Kidney epithelial cell (primary cell): ENCODE data around the gene CRTAC1. TPM values are rescaled to one million over a fixed set of nuclear protein-coding genes. Genes with fewer than 3 reads are reported as not detected.
"Not testable (repeated sequence)": the region's sequence is repeated elsewhere in the genome, so short reads cannot be mapped to it uniquely, and the experiment has no call there.

ENCODE experiments used
- DNase-seq: peaks from one replicate; pipeline ENCODE4 v3.0.0-alpha.2; 2010; ENCODE audit warnings: low read depth
- H3K27me3 ChIP-seq: 2 replicates; pipeline ENCODE4 v1.6.0; 2011; ENCODE audit warnings: low read length; ENCODE audit not compliant: control insufficient read depth, insufficient read depth
- H3K36me3 ChIP-seq: 2 replicates; pipeline ENCODE4 v1.5.1; 2011; ENCODE audit warnings: low read length; ENCODE audit not compliant: control insufficient read depth, insufficient read depth
- H3K4me3 ChIP-seq: 2 replicates; pipeline ENCODE4 v1.5.1; 2011; ENCODE audit warnings: low read depth, mild to moderate bottlenecking, control low read depth, low read length
- total RNA-seq: library from RNA; depleted of rRNA; stranded (reverse); fragments of >200 nt; gene quantifications from 2 replicates; pipeline ENCODE4 v1.2.3, GENCODE V29; 2015
- TF ChIP-seq, protein P1 (sequence below): IDR thresholded peaks from 2 replicates; pipeline ENCODE4 v1.5.1; 2011; ENCODE audit warnings: mild to moderate bottlenecking, moderate library complexity, low read length, control low read depth, inconsistent platforms; ENCODE audit not compliant: insufficient read depth, poor library complexity, severe bottlenecking

Gene CRTAC1
- total RNA-seq, 1 donor from 2014 or later, result 3.2 TPM

DNA sequence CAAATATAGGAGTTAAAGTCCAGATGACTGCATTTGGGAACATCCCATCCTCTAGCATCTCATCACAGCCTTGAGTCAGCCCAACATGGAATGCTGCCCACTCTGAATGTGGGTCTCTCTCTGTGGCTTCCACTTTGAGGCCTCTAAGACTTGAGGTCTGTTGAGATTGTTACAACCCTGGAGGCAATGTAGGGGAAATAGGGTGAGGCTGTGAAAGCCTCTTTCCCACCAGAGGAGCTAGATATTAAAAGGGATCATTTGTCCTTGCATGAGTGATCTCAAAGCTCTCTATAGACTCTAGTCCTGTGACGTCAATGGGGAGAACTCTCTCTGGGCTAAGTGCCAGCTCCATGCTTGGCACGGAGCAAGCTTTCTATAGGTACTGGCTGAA is 187.1 kb downstream of the CRTAC1 start:
- DNase-seq, result no peak
- no peaks in the 10 kb centered on the region for H3K27me3 ChIP-seq
- TF ChIP-seq, protein P1, sequence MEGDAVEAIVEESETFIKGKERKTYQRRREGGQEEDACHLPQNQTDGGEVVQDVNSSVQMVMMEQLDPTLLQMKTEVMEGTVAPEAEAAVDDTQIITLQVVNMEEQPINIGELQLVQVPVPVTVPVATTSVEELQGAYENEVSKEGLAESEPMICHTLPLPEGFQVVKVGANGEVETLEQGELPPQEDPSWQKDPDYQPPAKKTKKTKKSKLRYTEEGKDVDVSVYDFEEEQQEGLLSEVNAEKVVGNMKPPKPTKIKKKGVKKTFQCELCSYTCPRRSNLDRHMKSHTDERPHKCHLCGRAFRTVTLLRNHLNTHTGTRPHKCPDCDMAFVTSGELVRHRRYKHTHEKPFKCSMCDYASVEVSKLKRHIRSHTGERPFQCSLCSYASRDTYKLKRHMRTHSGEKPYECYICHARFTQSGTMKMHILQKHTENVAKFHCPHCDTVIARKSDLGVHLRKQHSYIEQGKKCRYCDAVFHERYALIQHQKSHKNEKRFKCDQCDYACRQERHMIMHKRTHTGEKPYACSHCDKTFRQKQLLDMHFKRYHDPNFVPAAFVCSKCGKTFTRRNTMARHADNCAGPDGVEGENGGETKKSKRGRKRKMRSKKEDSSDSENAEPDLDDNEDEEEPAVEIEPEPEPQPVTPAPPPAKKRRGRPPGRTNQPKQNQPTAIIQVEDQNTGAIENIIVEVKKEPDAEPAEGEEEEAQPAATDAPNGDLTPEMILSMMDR, result no peak
- H3K4me3 ChIP-seq, result no peak overlapping the region
- H3K36me3 ChIP-seq, result no peaks in the 10 kb centered on the region

DNA sequence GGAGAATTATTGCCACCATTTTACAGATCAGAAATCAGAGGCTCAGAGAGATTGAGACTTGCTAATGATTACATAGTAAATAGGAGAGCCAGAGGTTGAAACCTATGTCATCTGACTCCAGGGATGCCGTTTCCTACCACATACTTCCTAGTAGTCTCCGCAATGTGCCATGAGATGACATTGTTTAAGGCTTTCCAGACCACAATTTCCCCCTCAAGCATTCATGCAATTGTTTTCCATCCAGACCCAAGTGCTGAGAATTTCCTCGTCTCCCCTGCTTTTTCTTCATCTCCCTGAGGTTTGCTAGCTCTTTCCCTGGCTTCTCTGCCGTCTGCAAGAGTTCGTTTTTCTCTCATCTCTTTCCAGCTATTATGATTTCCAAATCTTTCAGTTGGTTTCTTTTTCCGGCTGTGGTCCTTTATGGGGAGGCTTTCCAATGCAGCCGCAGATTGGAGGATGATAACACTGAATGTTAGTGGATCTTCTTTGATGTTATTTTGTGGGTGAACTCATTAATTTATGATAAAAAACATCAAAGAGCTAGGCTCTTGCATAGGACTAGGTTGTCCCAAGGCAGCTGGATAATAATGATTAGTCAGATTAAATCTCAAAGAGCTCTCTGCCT is 187.7 kb downstream of the CRTAC1 start:
- H3K36me3 ChIP-seq, result no peaks in the 10 kb centered on the region
- H3K4me3 ChIP-seq, result no peak overlapping the region
- TF ChIP-seq, protein P1, result no peak
- DNase-seq, result no peak
- no peaks in the 10 kb centered on the region for H3K27me3 ChIP-seq

DNA sequence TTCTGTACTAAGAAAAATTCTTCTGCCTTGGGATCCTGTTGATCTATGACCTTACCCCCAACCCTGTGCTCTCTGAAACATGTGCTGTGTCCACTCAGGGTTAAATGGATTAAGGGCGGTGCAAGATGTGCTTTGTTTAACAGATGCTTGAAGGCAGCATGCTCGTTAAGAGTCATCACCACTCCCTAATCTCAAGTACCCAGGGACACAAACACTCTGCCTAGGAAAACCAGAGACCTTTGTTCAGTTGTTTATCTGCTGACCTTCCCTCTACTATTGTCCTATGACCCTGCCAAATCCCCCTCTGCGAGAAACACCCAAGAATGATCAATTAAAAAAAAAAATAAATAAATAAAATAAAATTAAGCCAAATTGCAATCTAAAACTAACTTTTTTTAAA is 188.3 kb downstream of the CRTAC1 start:
- DNase-seq, H3K4me3 ChIP-seq, H3K36me3 ChIP-seq, H3K27me3 ChIP-seq: not testable (repeated sequence)

DNA sequence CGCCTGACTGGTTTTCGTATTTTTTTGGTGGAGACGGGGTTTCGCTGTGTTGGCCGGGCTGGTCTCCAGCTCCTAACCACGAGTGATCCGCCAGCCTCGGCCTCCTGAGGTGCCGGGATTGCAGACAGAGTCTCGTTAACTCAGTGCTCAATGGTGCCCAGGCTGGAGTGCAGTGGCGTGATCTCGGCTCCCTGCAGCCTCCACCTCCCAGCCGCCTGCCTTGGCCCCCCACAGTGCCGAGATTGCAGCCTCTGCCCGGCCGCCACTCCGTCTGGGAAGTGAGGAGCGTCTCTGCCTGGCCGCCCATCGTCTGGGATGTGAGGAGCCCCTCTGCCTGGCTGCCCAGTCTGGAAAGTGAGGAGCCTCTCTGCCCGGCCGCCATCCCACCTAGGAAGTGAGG is 189.3 kb downstream of the CRTAC1 start:
- not testable (repeated sequence) for H3K27me3 ChIP-seq, H3K4me3 ChIP-seq, H3K36me3 ChIP-seq, DNase-seq

DNA sequence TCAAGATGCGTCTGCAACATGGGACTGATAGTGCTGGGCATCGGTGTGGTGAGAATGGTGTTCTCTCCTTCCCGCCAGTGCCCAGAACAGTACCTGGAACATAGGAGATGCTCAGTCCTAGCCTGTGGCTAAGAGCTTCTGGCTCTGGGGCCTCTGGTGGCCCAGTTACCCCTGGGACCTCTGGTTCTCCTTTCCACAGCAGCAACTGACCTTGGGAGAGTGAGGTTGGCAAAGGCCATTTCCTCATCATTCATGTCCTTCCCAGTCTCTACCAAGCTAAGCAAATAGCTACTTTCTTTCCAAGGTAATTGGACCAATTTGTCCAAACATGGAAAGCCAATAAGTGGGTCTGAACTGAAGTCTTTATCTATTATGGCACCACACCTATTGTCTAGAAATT is 192.3 kb downstream of the CRTAC1 start:
- H3K4me3 ChIP-seq, result no peak overlapping the region
- no peaks in the 10 kb centered on the region for H3K27me3 ChIP-seq
- no peaks in the 10 kb centered on the region for H3K36me3 ChIP-seq
- TF ChIP-seq, protein P1, result no peak
- no peak for DNase-seq

DNA sequence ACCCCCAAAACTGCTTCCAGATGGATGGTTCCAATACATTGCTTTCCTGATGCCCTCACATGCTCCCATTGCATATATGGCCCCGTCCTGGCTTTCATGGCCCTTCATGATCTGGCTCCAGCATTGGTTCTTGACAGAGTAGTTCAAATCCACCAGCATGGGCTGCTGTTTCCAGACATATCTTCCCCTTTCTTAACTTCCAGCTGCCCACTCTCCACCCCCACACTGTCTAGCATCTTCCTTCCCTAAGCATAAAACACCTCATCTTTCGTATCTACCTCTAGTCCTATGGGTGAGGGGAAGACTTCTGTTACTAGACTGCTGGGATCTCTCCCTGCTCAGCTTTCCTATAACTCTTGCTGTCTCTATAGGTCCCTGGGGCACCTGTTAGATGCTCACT is 194.0 kb downstream of the CRTAC1 start:
- Histone ChIP-seq H3K4me3 (no peak overlapping the region), H3K27me3 (peaks cover 3% of the 10 kb centered on the region), H3K36me3 (no peaks in the 10 kb centered on the region)
- DNase-seq, result no peak
- TF ChIP-seq, protein P1, result no peak

DNA sequence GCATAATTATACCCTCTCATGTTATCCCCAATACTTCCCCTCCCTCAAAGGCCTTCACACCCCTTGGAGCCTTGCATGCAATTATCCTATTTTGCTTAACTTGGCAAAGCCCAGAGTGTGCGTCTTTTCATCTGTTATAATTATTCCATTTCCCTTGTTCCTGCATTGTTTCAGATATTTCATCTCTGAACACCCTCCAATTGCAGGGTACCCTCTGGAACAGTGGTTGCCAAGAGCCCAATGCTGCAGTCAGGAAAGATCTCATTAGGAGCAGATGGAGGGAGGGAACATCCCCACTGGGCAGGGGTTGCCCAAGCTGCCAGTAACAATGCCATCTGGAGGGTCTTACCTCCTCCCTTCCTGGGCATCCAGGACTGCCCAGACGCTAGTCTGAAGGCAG is 199.2 kb downstream of the CRTAC1 start:
- no peak overlapping the region for H3K4me3 ChIP-seq
- H3K27me3 ChIP-seq, result peaks cover 3% of the 10 kb centered on the region

More for the DNA sequence above, 199.2 kb downstream of the CRTAC1 start:
- no peaks in the 10 kb centered on the region for H3K36me3 ChIP-seq
- no peak for DNase-seq
- TF ChIP-seq, protein P1, result no peak
